ENCODE measurements around the gene RBSN. TPM values are rescaled to one million over a fixed set of nuclear protein-coding genes. Genes with fewer than 3 reads are reported as not detected.

The RBSN gene
- total and polyA plus RNA-seq, 2 experiments from 2014 or later, result 10.6 to 26.5 TPM

GRCh38 chr3:15094187-15094875 lies 4.6 kb downstream of the RBSN start:
- ATAC-seq (no peak), DNase-seq (ENCODE audit: low spot score) (no peak)
- peaks cover 7% of the 10 kb centered on the region; the same call in 2 of the 3 replicates for H3K4me1 Mint-ChIP-seq
- H3K9me3 Mint-ChIP-seq, result no peaks in the 10 kb centered on the region
- no peak overlapping the region for H3K4me3 Mint-ChIP-seq
- TF ChIP-seq NANOG (IDR thresholded peaks at IDR 0.05; ENCODE audit: borderline replicate concordance) (no peak), POLR2AphosphoS5 (IDR thresholded peaks at IDR 0.05; ENCODE audit: low read depth) (no peak), ZNF462 (CRISPR knock-in tag; IDR thresholded peaks at IDR 0.05) (no peak), ZNF331 (CRISPR knock-in tag; IDR thresholded peaks at IDR 0.05; ENCODE audit: low read depth) (no peak), ZNF114 (CRISPR knock-in tag; IDR thresholded peaks at IDR 0.05) (no peak)
- Histone ChIP-seq H3K4me2 (no peak overlapping the region), H3K36me3 (ENCODE audit: insufficient read depth) (peaks cover 7% of the 10 kb centered on the region; the same call in 1 of the 2 replicates), H3K27ac (ENCODE audit: low read depth) (no peak overlapping the region), H2AFZ (no peak overlapping the region), H3K27me3 (ENCODE audit: insufficient read depth) (no peaks in the 10 kb centered on the region), H4K20me1 (replicated peaks; ENCODE audit: insufficient read depth) (no peaks in the 10 kb centered on the region; the same call in 1 of the 2 replicates), H3K79me2 (replicated peaks; ENCODE audit: insufficient read depth) (peaks cover 19% of the 10 kb centered on the region), H3K4me3 (no peak overlapping the region), H3K9me2 (ENCODE audit: insufficient read depth) (no peaks in the 10 kb centered on the region), H3K4me1 (ENCODE audit: insufficient read depth) (no peaks in the 10 kb centered on the region), H3F3A (replicated peaks; ENCODE audit: low read depth) (no peaks in the 10 kb centered on the region)
- H3K27ac Mint-ChIP-seq, result no peak overlapping the region
- peaks cover 2% of the 10 kb centered on the region for H3K27me3 Mint-ChIP-seq (ENCODE audit: insufficient read depth, low read depth, poor library complexity)
- peaks cover 13% of the 10 kb centered on the region; the same call in 2 of the 3 replicates for H3K36me3 Mint-ChIP-seq (ENCODE audit: low read depth)

- no peak for ATAC-seq
- H3K27ac ChIP-seq (ENCODE audit: low read depth), result no peak overlapping the region
- no peaks in the 10 kb centered on the region; the same call in 2 of the 3 replicates for H3K4me1 Mint-ChIP-seq
- H3K79me2 ChIP-seq (replicated peaks; ENCODE audit: insufficient read depth), result peaks cover 10% of the 10 kb centered on the region
- H3K27me3 Mint-ChIP-seq (ENCODE audit: insufficient read depth, low read depth, poor library complexity), result no peaks in the 10 kb centered on the region
- H3K27ac Mint-ChIP-seq, result no peak overlapping the region
- no peak for DNase-seq (ENCODE audit: low spot score)
- H3K9me3 Mint-ChIP-seq, result no peaks in the 10 kb centered on the region
- TF ChIP-seq JUNB (IDR thresholded peaks at IDR 0.05; ENCODE audit: unreplicated experiment) (no peak), CTCF (conservative IDR thresholded peaks at IDR 0.05; ENCODE audit: low read depth in 2 of 2) (no peak), NANOG (IDR thresholded peaks at IDR 0.05; ENCODE audit: borderline replicate concordance) (no peak), ZNF114 (CRISPR knock-in tag; IDR thresholded peaks at IDR 0.05) (no peak)
- H3K4me1 ChIP-seq (ENCODE audit: insufficient read depth), result no peaks in the 10 kb centered on the region
- H3K9me2 ChIP-seq (ENCODE audit: insufficient read depth), result no peaks in the 10 kb centered on the region
- H2AFZ ChIP-seq, result no peak overlapping the region
- H3K4me2 ChIP-seq, result no peak overlapping the region
- H3K27me3 ChIP-seq (ENCODE audit: insufficient read depth), result no peaks in the 10 kb centered on the region
- no peak overlapping the region for H3K4me3 Mint-ChIP-seq
- H3K36me3 Mint-ChIP-seq (ENCODE audit: low read depth), result peaks cover 13% of the 10 kb centered on the region; the same call in 1 of the 3 replicates
- H3K36me3 ChIP-seq (ENCODE audit: insufficient read depth), result peaks cover 7% of the 10 kb centered on the region; the same call in 1 of the 2 replicates
- no peak overlapping the region for H3K4me3 ChIP-seq
- H3F3A ChIP-seq (replicated peaks; ENCODE audit: low read depth), result no peaks in the 10 kb centered on the region
- no peaks in the 10 kb centered on the region; the same call in 1 of the 2 replicates for H4K20me1 ChIP-seq (replicated peaks; ENCODE audit: insufficient read depth)
Observed at GRCh38 chr3:15092686-15093085, 6.3 kb downstream of the RBSN start.

All from GM23338 (cell line).